ENCODE results near the gene FAAP20.

FAAP20 gene

DNA sequence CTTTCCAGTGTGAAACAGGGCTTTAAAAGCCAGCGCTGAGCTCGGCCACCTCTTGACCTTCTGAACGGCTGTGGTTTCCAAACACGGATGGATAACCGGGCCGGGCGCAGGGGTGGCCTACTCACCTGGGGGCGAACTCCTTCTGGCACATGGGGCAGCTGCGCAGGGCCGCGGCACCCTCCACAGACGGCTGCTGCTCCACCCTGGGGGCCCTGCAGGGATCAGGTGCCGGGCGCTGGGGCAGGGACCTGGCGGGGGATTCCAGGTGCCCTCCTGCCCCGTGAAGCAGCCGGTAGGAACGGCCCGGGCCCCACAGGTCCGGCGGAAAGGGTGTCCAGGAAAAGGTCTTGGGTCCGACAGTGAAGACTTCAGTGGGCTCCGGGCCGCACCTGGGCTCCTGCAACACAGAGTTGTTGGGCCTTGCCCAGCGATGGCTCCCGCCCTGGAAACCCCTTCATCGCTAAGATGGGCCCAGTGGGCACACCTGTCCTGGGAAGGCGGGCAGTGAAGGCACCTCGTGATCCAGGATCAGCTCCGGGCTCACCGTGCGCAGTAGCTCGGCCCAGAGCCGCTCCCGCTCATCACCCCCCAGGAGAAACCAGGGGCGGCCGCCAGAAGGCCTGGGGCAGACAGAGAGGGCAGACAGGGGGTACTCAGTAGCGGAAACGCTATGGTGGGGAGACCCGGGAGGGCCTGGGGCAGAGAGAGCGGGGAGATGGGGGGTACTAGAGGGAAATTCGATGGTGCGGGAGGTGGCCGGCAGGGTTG is 874 bp downstream of the FAAP20 start:
- no peak for DNase-seq

DNA sequence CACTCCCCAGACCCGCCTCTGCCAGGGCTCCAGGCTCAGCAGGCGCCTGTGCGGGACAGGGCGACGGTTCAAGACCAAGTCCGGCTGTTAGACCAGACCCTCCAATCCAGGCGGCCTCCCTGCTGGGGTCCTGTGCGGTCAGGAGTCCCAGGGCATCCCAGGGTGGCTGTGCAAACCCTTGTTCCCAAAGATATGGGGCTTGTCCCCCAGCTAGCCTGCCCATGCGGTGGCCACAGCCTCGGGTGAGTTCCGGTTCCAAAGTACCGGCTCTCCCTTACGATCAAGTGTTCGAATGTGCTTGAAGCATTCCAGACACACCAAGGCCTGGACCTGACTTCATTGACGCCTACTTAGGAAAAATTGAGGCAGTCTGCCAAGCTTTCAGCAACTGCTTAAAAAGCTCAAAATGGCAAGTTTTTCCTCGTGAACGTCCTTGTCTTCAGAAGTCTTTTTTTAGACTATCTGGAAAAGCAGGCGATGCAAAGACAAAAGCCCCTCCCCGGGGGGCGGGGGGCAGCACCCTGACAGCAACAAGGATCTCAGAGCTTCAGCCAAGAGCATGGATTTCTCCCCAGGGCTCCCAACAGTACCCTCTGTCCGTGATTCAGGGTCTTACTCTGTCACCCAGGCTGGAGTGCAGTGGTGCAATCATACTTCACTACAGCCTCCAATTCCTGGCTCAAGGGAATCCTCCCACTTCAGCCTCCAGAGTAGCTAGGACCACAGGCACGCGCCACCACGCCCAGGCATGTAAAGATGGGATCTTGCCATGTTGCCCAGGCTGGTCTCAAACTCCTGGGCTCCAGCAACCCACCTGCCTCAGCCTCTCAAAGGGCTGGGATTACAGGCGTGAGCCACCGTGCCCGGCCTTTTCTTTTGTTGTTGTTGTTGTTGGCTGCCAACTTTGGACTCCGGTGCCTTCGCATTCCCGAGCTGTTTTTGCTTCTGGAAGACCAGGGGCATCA is 2.3 kb downstream of the FAAP20 start:
- DNase-seq: no peak

DNA sequence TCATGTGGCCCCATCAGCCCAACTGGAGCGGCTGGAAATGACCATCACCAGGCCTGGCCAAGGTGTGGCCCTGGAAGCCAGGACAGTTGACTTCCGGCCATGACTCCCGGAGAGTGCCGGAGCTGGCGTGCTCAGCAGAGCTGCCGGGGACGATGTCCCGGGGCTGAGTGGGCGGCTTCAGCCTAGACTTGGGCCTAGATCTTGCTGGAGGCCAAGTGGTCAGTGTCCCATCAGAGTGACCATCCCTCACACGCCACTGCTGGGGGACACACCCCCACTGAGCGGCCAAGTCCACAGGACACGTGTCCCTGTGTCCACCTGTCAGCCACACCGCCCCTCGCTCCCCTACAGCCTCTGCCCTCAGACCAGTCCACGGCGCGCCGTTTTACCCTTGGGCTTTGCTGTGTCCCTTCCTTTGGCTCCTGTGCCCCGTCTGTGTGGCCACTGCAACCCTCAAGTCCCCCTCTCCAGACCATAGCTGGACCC is 4.0 kb downstream of the FAAP20 start:
- DNase-seq: no peak

DNA sequence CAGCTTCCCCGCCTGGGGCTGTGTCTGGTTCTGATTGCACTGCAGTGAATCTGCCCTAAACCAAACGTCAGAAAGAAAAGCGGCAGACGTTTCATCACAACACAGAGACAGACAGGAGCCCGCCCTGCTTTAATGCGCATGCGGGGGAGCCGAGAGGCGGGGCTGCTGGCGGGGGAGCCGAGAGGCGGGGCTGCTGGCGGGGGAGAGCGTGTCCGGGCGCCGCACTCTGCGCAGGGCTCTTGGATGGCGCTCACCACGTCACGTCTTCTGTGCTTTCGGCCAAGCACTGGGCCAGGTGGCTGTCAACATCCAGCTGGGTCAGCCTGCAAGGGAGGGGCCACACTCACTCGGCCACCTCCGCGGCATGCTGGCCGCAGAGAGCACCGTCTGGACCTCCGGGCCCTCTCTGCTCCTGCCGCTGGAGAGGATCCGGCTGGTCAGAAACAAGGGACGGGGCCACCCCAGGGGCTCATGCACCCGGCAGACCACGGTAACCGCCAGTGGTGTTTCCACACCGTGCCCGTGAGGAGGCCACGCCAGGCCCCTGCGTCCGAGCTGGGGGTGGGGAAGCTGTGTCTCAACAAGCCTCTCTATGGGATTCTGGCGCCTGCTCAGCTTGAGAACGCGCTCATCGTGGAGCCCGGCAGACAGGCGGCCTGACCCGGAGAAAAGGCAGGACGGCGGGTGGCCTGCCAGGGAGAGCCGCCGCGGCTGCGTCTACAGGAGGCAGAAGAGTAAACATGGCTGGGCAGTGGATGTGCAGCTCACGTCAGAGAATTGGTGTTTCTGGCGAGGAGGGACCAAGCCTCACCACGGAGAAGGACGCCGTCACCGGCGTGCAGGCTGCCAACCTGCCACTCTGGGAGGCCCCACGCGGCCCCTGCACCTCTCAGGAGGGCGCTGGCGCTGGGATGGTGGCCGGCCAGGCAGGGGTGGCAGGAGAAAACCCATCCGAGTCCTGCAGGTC is 4.8 kb downstream of the FAAP20 start:
- DNase-seq: peak; percentile 92

DNA sequence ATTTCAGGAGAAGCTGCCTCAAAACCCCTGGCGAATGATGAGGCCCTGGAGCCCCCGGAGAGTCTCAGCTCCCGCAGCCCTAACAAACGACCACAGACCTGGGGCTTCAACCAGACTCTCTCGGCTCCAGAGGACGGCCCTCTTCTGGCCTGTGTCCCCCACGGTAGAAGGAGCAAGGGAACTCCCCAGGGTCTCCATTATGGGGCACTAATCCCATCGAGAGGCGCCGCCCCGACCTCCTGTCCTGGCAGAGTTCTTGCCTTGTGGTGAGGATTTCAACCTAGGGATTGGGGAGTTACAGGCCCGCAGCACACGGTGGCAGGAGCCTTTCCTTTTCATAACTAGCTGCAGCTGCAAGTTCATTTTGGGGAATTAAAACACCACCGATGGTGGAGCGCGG is 6.2 kb downstream of the FAAP20 start:
- no peak for DNase-seq

DNA sequence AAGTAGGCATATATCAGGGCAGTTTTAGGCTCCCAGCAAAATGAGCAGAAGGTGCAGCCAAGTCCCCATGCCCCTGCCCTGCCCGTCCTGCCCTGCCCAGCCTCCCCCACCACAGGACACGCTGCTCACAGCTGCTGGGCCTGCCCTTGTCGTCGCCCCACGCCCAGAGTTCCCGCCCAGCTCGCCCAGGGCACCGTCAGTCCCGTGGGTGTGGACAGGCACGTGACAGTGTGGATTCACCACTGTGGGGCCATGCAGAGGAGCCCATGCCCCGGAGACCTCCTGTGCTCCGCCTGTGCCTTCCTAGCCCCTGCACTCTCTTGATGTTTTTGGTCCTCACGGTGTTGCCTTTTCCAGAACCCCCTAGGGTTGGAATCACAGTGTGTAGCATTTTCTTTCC is 7.0 kb downstream of the FAAP20 start:
- no peak for DNase-seq

DNA sequence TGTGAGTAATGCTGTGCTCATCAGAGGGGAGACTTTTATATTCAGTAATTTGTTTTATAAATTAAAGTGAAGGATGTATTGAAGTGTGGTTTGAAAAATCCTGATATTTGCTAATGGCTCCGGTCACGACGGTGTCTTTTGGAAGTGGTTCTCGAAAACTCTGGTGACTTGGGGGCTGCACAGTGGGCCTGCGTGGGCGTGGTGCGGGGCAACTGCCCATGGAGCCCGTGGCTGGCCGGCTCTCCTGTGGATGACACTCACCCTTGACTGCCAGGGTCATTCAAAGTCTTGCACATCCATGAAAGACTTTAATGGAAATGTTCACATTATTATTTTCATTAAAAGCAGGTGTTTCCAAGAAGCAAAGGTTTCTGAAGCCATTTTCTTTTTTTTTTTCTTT is 7.7 kb downstream of the FAAP20 start:
- no peak for DNase-seq

DNA sequence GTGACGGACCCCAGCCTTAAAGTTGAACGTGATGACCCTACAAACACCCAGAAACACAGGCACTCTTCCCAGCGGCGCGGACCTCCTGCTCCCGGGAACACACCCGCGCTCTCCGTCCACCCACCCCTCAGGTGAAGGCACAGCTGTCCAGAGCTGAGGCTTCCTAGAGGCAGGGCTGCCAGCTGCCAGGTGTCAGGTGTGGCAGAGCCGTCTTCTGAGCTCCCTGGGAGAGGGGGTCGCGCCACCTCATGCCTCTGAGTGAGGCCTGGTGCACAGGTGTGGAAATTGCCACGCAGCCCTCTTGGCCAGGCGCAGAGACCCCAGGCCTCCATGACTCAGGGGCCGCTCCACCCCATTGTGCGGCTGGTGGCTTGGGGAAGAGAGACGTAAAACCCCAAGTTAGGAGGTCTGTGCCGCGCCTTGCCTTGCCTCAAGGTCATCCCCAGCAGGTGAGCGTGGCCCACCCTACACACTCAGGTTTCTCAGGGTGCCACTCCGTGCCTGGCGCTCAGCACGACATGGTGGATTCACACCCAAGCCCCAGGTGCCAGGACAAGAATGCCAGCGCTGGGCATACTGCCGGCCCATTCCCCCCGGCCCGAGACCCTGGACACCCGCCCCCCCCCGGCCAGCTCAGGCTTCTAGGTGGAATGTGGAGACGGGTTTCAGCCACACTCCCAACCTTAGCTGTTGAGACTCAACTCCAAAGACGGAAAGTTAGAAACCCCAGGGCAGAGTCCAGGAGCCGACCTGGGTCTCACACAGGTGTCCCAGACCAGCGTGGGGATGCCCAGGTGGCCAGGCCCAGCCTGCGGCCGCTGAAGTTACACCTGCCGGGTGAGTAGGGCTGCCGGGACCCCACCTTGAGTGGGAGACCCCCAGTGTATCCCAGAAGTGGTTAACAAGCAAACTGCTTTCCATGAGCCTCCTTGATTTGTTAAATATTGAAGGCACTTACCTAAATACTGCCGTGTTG is 8.4 kb downstream of the FAAP20 start:
- no peak for DNase-seq

DNA sequence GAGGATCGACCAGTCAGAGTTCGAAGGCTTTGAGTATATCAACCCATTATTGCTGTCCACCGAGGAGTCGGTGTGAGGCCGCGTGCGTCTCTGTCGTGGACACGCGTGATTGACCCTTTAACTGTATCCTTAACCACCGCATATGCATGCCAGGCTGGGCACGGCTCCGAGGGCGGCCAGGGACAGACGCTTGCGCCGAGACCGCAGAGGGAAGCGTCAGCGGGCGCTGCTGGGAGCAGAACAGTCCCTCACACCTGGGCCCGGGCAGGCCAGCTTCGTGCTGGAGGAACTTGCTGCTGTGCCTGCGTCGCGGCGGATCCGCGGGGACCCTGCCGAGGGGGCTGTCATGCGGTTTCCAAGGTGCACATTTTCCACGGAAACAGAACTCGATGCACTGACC is 9.6 kb downstream of the FAAP20 start:
- DNase-seq: no peak

DNA sequence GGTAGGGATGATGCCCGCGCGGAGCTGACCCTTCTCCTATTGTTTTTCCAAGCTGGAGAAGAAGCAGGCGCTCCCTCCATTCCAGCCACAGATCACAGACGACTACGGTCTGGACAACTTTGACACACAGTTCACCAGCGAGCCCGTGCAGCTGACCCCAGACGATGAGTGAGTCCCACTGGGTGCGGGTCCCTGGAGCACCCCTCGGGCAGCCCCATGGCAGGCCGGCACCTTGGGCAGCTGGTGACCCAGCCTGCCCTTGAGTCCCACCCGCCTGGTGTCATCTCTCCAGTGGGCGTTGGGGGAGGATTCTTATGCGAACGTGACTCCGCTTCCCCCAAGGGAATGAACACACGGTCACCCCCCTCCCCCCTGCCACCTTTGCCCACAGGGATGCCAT is 10.0 kb downstream of the FAAP20 start:
- no peak for DNase-seq

DNA sequence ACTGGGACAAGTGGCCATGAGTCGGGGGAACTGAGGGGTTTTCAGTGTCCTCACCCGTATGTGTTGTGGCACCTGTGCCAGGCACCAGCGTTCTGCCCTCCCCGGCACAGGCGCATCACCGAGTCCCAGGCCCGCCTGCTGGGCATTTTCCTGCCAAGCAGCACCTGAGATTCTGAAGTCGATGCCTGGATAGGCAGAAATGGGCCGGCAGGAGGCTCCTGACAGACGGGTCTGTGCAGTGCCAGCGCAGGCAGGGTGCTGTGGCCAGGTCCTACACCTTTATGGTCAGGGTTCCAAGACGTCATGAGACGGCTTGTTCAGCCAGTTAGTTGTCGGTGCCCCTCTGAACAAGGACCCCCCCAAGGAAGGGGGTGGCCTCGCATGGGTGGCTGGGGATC is 10.6 kb downstream of the FAAP20 start:
- DNase-seq: no peak

DNA sequence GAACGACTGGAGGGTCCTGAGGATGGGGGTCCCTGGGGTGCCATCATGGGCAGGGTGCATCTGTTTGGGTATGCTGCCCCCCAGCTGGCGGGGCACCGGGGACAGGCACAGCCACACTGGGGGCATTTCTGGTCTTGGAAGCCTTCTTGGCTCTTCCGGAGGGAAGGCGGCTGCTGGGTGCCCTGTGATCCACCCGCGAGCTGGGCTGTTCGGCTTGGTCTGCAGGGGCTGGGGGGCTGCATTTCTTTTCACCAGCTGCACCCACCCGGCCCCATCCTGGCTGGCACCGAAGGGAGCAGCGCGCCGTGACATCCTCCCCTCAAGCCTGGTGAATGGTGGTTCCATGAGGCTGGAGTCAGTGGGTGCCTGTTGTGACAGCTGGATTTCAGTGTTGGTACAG is 12.2 kb downstream of the FAAP20 start:
- DNase-seq: no peak

DNA sequence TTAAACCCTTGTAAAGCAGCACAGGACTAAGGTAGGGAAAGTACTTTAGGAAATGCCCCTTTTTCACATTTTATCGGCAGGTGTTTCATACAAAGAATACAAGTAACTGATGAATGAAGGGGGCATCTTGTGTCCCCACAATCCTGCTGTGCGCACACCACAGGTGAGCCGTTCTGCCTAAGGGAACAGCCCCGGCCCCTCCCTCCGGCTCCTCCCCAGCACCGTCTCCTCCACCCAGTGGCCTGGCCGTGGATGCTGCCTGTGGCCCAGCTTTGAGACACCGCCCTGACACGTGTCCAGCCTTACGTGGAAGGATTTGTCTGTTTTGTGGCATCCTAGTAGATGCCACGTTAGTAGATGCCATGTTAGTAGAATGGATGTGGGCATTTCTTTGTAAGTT is 12.8 kb downstream of the FAAP20 start:
- DNase-seq: peak; percentile 40

DNA sequence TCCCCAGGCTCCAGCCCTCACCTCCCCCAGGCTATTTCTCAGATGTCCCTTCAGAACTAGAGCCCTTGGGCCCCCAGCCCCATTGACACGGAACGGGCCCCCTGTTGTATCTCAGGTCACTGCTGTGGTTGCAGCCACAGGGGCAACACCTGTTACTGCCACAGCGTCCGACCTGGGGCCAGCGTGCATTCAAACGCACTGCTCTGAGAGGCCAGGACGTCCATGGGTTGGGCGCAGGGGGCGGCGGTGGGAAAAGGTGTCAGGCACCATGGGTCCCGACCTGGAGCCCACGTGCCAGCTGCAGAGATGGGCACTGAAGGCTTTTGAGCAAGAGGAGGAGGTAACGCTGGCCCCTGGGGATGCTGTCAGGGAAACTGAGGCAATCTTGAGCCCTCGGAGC is 13.3 kb downstream of the FAAP20 start:
- no peak for DNase-seq

DNA sequence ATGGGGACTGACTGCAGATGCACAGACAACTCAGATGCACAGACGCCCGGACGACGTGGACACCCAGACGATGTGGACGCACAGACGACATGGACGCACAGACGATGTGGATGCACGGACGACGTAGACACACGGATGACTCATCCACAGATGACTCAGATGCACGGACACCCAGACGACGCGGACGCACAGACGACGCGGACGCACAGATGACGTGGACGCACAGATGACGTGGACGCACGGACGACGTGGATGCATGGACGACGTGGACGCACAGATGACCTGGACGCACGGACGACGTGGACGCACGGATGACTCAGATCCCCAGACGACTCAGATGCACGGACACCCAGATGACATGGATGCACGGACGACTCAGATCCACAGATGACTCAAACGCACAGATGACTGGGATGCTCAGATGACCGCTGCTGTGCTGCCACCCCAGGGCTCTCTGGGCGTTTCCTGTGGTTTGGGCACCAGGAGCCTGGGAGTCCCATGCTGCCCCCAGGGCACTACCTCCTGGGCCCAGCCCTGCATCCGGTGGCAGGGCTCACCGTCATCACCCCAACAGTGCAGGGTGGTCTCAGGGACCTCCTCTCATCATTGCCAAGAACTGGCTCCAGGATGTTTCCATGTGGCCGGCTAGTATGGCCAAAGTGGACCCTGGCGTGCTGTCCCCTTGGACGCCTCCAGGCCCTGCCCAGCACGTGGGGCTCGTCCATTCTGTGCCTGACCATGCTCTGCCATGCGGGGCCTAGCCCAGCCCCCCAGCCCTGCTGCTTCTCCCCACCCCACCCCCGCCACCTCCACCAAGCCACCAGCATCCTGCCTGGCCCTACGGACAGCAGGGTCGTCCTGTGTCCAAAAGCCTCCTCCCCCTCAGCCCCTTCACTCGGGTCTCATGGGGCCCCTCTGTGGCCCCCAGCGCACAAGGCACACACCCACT is 14.0 kb downstream of the FAAP20 start:
- DNase-seq: no peak

DNA sequence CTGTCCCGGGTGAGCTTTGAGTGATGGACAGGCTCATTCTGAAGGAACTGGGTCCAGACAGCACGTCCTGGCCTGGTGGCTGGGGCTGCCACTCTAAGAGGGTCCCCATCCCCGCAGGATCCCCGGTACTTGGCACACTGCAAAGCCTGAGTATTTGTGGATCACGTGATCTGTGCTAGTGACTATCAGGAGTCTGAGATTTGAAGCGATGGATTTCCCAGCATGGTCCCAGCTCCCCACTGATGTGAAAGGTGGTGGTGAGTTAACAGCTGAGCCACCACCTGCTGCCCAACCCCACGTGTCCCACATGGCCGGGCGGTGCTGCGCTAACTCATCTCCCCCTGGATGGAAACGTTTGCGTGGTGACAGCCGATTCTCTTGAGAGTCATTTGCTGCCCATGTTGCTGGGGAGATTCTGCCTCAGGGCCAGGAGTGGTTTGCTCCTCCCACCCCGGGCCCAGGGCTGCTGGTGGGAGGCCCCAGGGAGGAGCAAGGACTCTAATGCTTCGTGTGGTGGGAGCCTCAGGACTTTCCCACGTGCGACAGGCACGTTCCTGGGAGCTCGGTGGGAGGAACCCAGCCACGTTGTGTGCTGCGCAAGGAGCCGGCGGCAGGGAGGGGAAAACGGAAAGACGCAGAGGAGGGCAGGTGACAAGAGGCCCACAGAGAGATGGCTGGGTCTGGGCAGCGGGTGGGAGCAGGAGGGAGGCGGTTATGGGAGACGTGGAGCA is 15.1 kb downstream of the FAAP20 start:
- peak; percentile 62 for DNase-seq

DNA sequence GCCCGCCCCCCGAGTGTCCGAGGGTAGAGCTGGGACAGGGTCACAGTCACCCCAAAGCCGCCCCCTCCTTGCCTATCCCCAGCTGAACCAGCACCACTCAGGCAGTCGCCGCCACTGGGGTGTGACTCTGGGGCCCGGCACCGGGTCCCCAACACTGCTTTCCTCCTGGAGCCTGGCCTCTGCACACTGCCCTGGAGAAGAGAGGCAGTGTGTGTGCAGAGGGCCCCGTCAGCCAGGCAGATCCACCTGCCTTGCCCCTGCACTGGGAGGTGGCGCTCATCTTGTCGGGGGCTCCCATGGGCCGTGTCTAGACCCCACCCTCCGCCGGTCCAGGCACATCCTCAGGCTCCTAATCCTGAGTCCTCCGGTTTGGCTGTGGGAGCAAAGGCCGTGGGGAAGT is 15.7 kb downstream of the FAAP20 start:
- DNase-seq: no peak

DNA sequence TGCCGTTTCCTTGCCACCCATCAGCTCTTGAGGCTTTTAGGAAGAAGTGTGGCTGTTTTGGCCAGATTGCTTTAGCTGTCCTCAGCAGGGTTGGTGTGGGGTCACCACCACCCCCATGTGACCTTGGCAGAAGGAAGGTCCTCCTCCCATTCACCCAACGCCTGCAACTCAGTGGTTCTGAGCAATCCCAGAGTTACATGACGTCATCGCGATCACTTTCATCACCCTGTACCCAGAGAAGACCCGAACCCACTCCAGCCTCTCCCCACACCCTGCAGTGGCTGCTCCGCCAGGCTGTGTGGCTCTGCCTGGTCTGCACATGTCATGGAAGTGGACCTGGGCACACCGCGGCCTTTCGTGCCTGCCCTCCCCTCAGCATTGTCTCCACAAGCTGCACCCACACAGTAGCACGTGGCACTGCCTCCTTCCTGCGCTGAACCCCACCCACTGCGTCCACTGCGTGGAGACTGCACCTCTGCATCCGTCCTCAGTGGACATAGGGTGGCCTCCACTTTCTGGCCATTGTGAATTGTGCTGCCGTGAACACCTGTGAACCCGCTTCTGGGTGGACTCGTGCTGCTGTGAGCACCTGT is 16.5 kb downstream of the FAAP20 start:
- no peak for DNase-seq

DNA sequence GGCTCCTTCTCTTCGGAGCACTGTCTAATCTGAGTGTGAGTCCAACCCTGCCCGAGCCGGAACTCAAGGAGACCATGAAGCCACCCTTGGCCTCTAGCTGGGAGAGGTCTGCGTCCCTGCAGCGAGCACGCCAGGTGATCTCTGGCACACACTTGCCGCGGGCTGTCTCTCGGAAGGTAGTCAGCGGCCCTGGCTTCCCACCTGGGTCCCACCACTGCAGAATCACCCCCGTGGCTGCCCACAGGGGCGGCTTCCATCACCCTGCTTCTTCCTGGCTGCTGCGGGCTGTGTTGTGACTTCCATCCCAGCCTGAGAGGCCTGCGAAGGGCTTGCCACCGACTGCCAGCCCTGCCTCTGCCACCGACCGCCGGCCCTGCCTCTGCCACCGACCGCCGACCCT is 17.0 kb downstream of the FAAP20 start:
- no peak for DNase-seq

Data from NCI-H146 (cell line).